Activated naive CD4-positive, alpha-beta T cell treated with anti-CD3 and anti-CD28 coated beads, Interleukin-2, amount 50 U/mL, for 24 hours (primary cell): ENCODE measurements around the gene CACNG7.

Experiments used
- H3K27ac Mint-ChIP-seq: one replicate; pipeline ENCODE4 v1.8.0; 2021; ENCODE audit warnings: mild to moderate bottlenecking, mixed read lengths
- H3K27me3 Mint-ChIP-seq: one replicate; pipeline ENCODE4 v1.8.0; 2021; ENCODE audit warnings: mixed read lengths
- H3K36me3 Mint-ChIP-seq: one replicate; pipeline ENCODE4 v1.8.0; 2021; ENCODE audit warnings: mixed read lengths
- H3K4me1 Mint-ChIP-seq: one replicate; pipeline ENCODE4 v1.8.0; 2021; ENCODE audit warnings: mixed read lengths
- H3K4me3 Mint-ChIP-seq: one replicate; pipeline ENCODE4 v1.8.0; 2021; ENCODE audit warnings: mild to moderate bottlenecking, mixed read lengths
- H3K9me3 Mint-ChIP-seq: one replicate; pipeline ENCODE4 v1.8.0; 2021; ENCODE audit warnings: mixed read lengths

Gene CACNG7

DNA sequence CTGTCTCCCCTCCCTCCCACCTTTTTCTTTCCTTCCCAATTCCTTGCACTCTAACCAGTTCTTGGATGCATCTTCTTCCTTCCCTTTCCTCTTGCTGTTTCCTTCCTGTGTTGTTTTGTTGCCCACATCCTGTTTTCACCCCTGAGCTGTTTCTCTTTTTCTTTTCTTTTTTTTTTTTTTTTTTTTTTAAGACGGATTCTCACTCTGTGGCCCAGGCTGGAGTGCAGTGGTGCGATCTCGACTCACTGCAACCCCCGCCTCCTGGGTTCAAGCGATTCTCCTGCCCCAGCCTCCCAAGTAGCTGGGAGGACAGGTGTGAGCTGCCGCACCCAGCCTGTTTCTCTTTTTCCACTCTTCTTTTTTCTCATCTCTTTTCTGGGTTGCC lies 34.5 kb upstream of the CACNG7 start:
- no peaks in the 10 kb centered on the region for H3K9me3 Mint-ChIP-seq
- H3K4me3 Mint-ChIP-seq: peak overlapping the region; percentile 64
- H3K4me1 Mint-ChIP-seq: peaks cover 73% of the 10 kb centered on the region
- peaks cover 24% of the 10 kb centered on the region for H3K36me3 Mint-ChIP-seq
- no peaks in the 10 kb centered on the region for H3K27me3 Mint-ChIP-seq
- peak overlapping the region; percentile 51 for H3K27ac Mint-ChIP-seq

- H3K27ac Mint-ChIP-seq: no peak overlapping the region
- peaks cover 24% of the 10 kb centered on the region for H3K36me3 Mint-ChIP-seq
- no peak overlapping the region for H3K4me3 Mint-ChIP-seq
Observed at GRCh38 chr19:53875602-53876325, 33.3 kb upstream of the CACNG7 start.

DNA sequence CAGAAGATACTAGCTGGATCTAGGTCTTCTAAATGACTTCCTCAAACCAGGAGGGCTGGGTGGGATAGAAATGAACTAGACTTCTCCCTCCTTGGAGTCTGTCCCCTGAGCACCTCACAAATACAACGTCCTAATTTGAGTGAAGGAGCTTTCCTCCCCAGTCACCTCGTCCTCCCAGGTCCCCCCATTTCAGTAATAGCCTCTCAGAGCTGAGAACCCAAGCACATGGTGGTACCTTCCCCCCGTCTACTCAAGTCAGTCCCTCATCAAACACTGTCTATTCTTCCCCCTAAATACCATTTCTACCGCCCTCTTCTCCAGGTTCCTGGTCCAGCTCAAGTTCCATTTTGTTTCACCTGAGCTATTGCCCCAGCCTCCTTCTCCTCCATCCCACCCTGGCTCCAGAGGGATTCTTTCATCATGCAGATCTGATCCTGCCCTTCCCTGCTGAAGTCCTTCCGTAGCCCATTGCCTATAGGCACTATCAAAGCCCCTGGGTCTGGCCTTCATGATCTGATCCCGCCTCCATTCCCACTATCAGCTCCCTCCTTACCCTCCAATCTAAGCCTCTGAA lies 32.3 kb upstream of the CACNG7 start:
- Mint-ChIP-seq H3K4me3 (peak overlapping the region; percentile 53), H3K27me3 (no peaks in the 10 kb centered on the region), H3K4me1 (peaks cover 59% of the 10 kb centered on the region), H3K9me3 (no peaks in the 10 kb centered on the region), H3K36me3 (peaks cover 21% of the 10 kb centered on the region), H3K27ac (no peak overlapping the region)

More at GRCh38 chr19:53875602-53876325, 33.3 kb upstream of the CACNG7 start:
- Mint-ChIP-seq H3K9me3 (no peaks in the 10 kb centered on the region), H3K4me1 (peaks cover 69% of the 10 kb centered on the region), H3K27me3 (no peaks in the 10 kb centered on the region)

- Mint-ChIP-seq H3K9me3 (no peaks in the 10 kb centered on the region), H3K4me3 (peak overlapping the region; percentile 53), H3K4me1 (peaks cover 58% of the 10 kb centered on the region), H3K36me3 (peaks cover 21% of the 10 kb centered on the region), H3K27ac (peak overlapping the region; percentile 31), H3K27me3 (no peaks in the 10 kb centered on the region)
Observed at GRCh38 chr19:53877361-53877766, 31.7 kb upstream of the CACNG7 start.

DNA sequence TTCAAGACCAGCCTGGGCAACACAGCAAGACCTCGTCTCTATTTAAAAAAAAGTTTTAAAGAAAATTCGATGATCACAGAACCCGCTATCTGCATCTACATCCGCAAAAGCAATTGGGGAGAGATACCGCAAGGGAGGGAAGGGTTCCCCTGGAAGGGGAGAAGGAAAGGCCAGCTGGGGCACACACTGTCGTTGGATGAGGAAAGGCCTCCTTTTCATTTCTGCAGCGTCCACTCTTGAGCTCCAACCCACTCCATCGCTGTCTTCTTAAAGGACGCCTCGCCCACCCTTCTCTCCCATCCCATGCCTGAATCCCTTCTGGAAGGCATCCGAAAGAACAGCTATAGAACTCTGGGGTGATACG lies 30.3 kb upstream of the CACNG7 start:
- Mint-ChIP-seq H3K4me1 (peaks cover 51% of the 10 kb centered on the region), H3K36me3 (peaks cover 14% of the 10 kb centered on the region), H3K4me3 (no peak overlapping the region), H3K27ac (no peak overlapping the region), H3K27me3 (peaks cover 2% of the 10 kb centered on the region), H3K9me3 (no peaks in the 10 kb centered on the region)

GRCh38 chr19:53879140-53880081 lies 29.7 kb upstream of the CACNG7 start:
- Mint-ChIP-seq H3K36me3 (peaks cover 8% of the 10 kb centered on the region), H3K27ac (no peak overlapping the region), H3K9me3 (no peaks in the 10 kb centered on the region), H3K4me3 (no peak overlapping the region), H3K27me3 (peaks cover 6% of the 10 kb centered on the region), H3K4me1 (peaks cover 47% of the 10 kb centered on the region)

DNA sequence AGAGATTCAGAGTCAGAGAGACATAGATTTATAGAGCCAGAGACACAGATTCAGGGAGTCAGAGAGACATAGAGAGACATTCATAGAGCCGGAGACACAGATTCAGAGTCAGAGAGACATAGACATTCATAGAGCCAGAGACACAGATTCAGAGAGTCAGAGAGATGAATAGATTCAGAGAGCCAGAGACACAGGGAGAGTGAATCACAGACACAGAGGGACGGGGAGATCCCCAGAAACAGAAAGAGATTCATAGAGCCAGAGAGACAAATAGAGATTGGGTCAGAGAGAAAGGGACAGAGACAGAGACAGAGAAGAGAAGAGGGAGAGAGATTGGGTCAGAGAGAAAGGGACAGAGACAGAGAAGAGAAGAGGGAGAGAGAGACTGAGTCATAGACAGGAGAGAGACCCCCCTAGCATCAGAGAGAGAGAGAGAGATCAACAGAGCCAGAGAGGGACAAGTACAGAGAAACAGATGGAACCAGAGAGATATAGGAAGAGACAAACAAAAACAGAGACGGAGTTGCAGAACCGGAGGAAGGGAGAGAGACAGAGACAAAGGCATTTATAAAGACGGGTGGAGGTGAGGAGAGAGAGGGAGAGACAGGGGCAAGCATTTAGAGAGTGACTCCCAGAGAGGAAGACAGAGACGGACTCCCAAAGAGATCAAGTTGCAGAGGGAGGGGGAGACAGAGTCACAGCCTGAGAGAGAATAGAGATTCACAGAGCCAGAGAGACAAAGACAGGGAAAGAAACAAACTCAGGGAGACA lies 28.2 kb upstream of the CACNG7 start:
- Mint-ChIP-seq H3K4me3 (no peak overlapping the region), H3K9me3 (no peaks in the 10 kb centered on the region), H3K27ac (no peak overlapping the region), H3K27me3 (peaks cover 11% of the 10 kb centered on the region), H3K36me3 (peaks cover 3% of the 10 kb centered on the region), H3K4me1 (peaks cover 32% of the 10 kb centered on the region)

DNA sequence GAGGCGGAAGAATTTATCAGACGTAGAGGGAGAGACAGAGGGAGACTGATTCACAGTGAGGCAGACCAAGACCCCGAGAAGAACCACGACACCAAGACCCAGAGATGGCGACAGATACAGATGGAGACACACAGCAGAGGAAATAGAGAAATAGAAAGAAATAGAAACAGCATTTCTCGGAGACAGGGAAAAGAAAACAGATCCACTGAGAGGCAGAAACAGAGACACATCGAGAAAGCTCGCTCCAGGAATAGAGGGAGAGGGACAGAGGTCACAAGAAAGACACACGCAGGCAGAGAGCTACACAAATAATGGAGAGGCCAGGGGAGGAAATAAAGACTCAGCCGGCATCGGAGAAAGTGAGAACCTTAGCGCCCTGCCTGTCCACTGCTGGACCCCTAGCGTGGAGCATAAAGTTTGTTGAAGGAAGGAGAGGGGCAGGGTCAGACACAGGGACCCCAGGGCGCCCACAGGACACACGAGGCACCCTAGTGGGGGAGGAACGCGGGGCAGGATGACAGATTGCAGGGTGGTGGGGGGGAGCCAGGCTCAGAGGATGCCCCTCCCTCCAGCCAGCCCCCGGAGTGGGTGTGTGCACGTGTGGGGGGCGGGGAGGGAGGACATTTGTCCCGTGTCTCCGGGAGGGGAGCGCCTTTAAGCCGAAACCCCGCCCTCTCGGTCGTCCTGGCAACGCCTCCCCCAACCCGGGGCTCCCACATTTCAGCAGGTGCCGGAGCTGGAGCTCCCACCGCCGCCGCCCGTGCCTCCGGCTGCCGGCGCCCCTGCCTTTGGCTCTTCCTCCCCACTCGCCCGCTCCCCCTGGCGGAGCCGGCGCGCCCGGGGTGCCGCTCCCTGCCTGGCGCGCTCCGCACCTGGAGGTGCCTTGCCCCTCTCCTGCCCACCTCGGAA lies 27.3 kb upstream of the CACNG7 start, which contains the start of gene PRKCG:
Gene PRKCG, plus strand, starts transcription at position 716 of the 909 bp plus-strand sequence. CDS start 298 bp downstream, outside the sequence.
- Mint-ChIP-seq H3K4me1 (peaks cover 24% of the 10 kb centered on the region), H3K9me3 (no peaks in the 10 kb centered on the region), H3K27ac (no peak within 1 kb of the TSS), H3K4me3 (peak within 1 kb of the TSS; percentile 41), H3K36me3 (peaks cover 3% of the 10 kb centered on the region), H3K27me3 (peaks cover 11% of the 10 kb centered on the region)

- peak overlapping the region; percentile 41 for H3K4me3 Mint-ChIP-seq
Observed at GRCh38 chr19:53882391-53883050, 26.6 kb upstream of the CACNG7 start.

DNA sequence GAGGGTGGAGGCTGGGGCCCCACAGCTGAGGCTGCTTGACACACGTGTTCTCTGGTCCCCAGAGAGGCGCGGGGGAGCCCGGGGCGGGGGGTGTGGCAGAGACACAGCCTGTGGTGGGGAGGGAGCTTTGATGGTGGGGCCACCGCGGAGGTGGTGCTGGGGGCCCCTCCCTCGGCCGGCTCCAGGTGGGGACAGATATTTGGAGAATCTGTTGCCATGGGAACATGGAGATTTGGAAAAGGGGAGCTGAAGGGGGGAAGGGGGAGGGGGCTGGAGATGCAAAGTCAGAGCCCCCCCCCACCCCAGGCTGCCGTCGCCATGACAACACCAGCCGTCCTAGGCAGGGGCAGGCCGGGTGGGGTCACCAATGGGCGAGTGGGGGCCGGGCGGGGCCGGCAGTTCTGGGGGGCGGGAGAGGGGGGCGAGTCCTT lies 25.8 kb upstream of the CACNG7 start:
- no peaks in the 10 kb centered on the region for H3K9me3 Mint-ChIP-seq
- H3K36me3 Mint-ChIP-seq: no peaks in the 10 kb centered on the region
- peaks cover 13% of the 10 kb centered on the region for H3K4me1 Mint-ChIP-seq
- H3K27me3 Mint-ChIP-seq: peaks cover 11% of the 10 kb centered on the region
- H3K27ac Mint-ChIP-seq: no peak overlapping the region
- no peak overlapping the region for H3K4me3 Mint-ChIP-seq

More at GRCh38 chr19:53882391-53883050, 26.6 kb upstream of the CACNG7 start:
- no peaks in the 10 kb centered on the region for H3K36me3 Mint-ChIP-seq
- peaks cover 16% of the 10 kb centered on the region for H3K4me1 Mint-ChIP-seq
- no peaks in the 10 kb centered on the region for H3K9me3 Mint-ChIP-seq
- H3K27me3 Mint-ChIP-seq: peaks cover 11% of the 10 kb centered on the region
- no peak overlapping the region for H3K27ac Mint-ChIP-seq

DNA sequence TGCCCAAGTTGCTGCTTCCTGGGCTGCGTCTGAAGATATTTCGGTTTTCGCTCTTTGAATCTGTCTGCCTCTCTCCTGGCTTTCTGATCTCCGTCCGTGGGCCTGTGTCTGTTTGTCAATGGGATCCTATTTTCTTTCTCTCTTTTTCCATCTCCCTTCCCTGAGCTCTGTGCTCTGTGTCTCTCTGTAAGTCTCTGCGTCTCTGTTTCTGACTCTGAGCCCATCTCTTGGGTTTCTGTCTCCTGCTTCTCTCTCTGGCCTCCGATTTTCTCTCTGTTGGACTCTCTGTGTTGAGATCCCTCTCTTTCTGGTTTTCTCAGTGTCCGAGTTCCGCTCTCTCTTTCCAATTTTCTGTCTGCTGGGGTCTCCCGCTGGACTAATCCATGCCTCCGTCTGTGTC lies 25.3 kb upstream of the CACNG7 start:
- Mint-ChIP-seq H3K36me3 (no peaks in the 10 kb centered on the region), H3K27ac (no peak overlapping the region), H3K27me3 (peaks cover 11% of the 10 kb centered on the region), H3K4me3 (peak overlapping the region; percentile 38), H3K9me3 (no peaks in the 10 kb centered on the region), H3K4me1 (peaks cover 10% of the 10 kb centered on the region)

- peaks cover 11% of the 10 kb centered on the region for H3K27me3 Mint-ChIP-seq
- no peak overlapping the region for H3K4me3 Mint-ChIP-seq
- H3K36me3 Mint-ChIP-seq: no peaks in the 10 kb centered on the region
- H3K4me1 Mint-ChIP-seq: peaks cover 6% of the 10 kb centered on the region
- no peaks in the 10 kb centered on the region for H3K9me3 Mint-ChIP-seq
- no peak overlapping the region for H3K27ac Mint-ChIP-seq
Observed at GRCh38 chr19:53884256-53884655, 24.8 kb upstream of the CACNG7 start.

DNA sequence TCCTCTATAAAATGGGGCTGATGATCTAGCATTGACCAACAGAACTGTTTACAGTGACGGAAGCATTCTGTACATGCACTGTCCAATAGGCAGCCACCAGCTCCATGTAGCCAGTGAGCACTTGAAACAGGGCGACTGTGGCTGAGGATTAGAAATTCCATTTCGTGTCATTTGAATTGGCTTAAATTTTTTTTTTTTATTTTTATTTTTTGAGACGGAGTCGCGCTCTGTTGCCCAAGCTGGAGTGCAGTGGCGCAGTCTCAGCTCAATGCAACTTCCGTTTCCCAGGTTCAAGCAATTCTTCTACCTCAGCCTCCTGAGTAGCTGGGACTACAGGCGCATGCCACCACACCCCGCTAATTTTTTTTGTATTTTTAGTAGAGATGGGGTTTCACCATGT lies 24.0 kb upstream of the CACNG7 start:
- no peaks in the 10 kb centered on the region for H3K9me3 Mint-ChIP-seq
- peaks cover 6% of the 10 kb centered on the region for H3K4me1 Mint-ChIP-seq
- no peak overlapping the region for H3K4me3 Mint-ChIP-seq
- no peak overlapping the region for H3K27ac Mint-ChIP-seq
- peaks cover 11% of the 10 kb centered on the region for H3K27me3 Mint-ChIP-seq
- no peaks in the 10 kb centered on the region for H3K36me3 Mint-ChIP-seq
